ENCODE measurements around the gene MBNL3. TPM values are rescaled to one million over a fixed set of nuclear protein-coding genes. Genes with fewer than 3 reads are reported as not detected.

MBNL3 gene
- total RNA-seq, 1 experiment from 2014 or later: 195 TPM

GRCh38 chrX:132333351-132333750 is 155.5 kb downstream of the MBNL3 start:
- Mint-ChIP-seq H3K27ac (ENCODE audit: unreplicated experiment) (no peak overlapping the region), H3K27me3 (ENCODE audit: insufficient read depth, unreplicated experiment) (no peaks in the 10 kb centered on the region), H3K4me1 (ENCODE audit: low read depth, unreplicated experiment) (peaks cover 33% of the 10 kb centered on the region), H3K4me3 (ENCODE audit: unreplicated experiment) (no peak overlapping the region), H3K36me3 (ENCODE audit: insufficient read depth, unreplicated experiment) (no peaks in the 10 kb centered on the region), H3K9me3 (ENCODE audit: unreplicated experiment) (peaks cover 10% of the 10 kb centered on the region)
- ChIA-PET CTCF (no interaction called here), POLR2A (no interaction called here)
- Histone ChIP-seq H3K4me1 (peaks cover 26% of the 10 kb centered on the region), H3K36me3 (ENCODE audit: control insufficient read depth, insufficient read depth, low read length) (no peaks in the 10 kb centered on the region), H3K9me3 (no peaks in the 10 kb centered on the region), H3K27me3 (replicated peaks; ENCODE audit: control insufficient read depth, insufficient read depth, low read length) (no peaks in the 10 kb centered on the region), H3K4me3 (ENCODE audit: low read depth, low read length) (no peak overlapping the region)
- no TSS peak for BruUV-seq (replicated peaks)
- TF ChIP-seq CTCF (IDR thresholded peaks at IDR 0.05; ENCODE audit: insufficient read depth in 1 of 2, low read depth in 1 of 2, low read length in 1 of 2, severe bottlenecking in 1 of 2, unreplicated experiment in 1 of 2): no peak
- DNase-seq: no peak
- intact Hi-C loops (cut with micrococcal nuclease; ENCODE audit: unreplicated experiment): no loop called here

DNA sequence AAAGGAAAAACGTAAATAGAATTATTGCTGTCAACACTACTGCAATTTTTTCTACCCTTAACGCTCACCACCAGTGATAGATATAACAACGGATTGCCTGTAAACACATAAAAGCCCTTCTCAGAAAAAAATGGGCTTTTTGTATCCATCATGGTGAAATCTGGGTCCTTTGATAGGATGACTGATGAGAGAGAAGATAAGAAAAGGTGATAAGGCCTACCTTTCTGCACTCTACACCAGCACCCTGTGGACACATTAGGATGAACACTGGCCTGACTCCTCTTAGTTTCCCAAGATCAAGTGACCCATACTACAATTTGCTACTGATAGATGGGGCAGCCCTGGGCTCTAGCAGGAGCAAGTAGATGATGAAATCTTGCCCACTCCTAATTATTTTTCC is 157.3 kb downstream of the MBNL3 start:
- intact Hi-C loops (cut with micrococcal nuclease; ENCODE audit: unreplicated experiment): loop anchor here (1.0 to 2.0 kb wide), 6 partner anchors 37 to 105 kb away; no protein-coding TSS in a partner anchor
- H3K4me3 Mint-ChIP-seq (ENCODE audit: unreplicated experiment): no peak overlapping the region
- H3K9me3 Mint-ChIP-seq (ENCODE audit: unreplicated experiment): peaks cover 10% of the 10 kb centered on the region
- POLR2A ChIA-PET: no interaction called here
- DNase-seq: peak; percentile 52 to 58
- CTCF ChIA-PET: no interaction called here
- no TSS peak for BruUV-seq (replicated peaks)
- no peaks in the 10 kb centered on the region for H3K36me3 ChIP-seq (ENCODE audit: control insufficient read depth, insufficient read depth, low read length)
- TF ChIP-seq CTCF (IDR thresholded peaks at IDR 0.05; ENCODE audit: insufficient read depth in 1 of 2, low read depth in 1 of 2, low read length in 1 of 2, severe bottlenecking in 1 of 2, unreplicated experiment in 1 of 2): no peak
- no peak overlapping the region for H3K4me3 ChIP-seq (ENCODE audit: low read depth, low read length)
- H3K9me3 ChIP-seq: no peaks in the 10 kb centered on the region
- H3K36me3 Mint-ChIP-seq (ENCODE audit: insufficient read depth, unreplicated experiment): no peaks in the 10 kb centered on the region
- peaks cover 26% of the 10 kb centered on the region for H3K4me1 ChIP-seq
- no peak overlapping the region for H3K27ac Mint-ChIP-seq (ENCODE audit: unreplicated experiment)
- no peaks in the 10 kb centered on the region for H3K27me3 Mint-ChIP-seq (ENCODE audit: insufficient read depth, unreplicated experiment)
- H3K27me3 ChIP-seq (replicated peaks; ENCODE audit: control insufficient read depth, insufficient read depth, low read length): no peaks in the 10 kb centered on the region
- peaks cover 33% of the 10 kb centered on the region for H3K4me1 Mint-ChIP-seq (ENCODE audit: low read depth, unreplicated experiment)

GRCh38 chrX:132331000-132331399 is 157.8 kb downstream of the MBNL3 start:
- no TSS peak for BruUV-seq (replicated peaks)
- Mint-ChIP-seq H3K4me1 (ENCODE audit: low read depth, unreplicated experiment) (peaks cover 33% of the 10 kb centered on the region), H3K4me3 (ENCODE audit: unreplicated experiment) (peak overlapping the region; percentile 42), H3K9me3 (ENCODE audit: unreplicated experiment) (peaks cover 10% of the 10 kb centered on the region), H3K27me3 (ENCODE audit: insufficient read depth, unreplicated experiment) (no peaks in the 10 kb centered on the region), H3K36me3 (ENCODE audit: insufficient read depth, unreplicated experiment) (no peaks in the 10 kb centered on the region), H3K27ac (ENCODE audit: unreplicated experiment) (peak overlapping the region; percentile 51)
- ChIA-PET CTCF (no interaction called here), POLR2A (no interaction called here)
- peak; percentile 66 to 69 for DNase-seq
- Histone ChIP-seq H3K36me3 (ENCODE audit: control insufficient read depth, insufficient read depth, low read length) (no peaks in the 10 kb centered on the region), H3K4me1 (peaks cover 26% of the 10 kb centered on the region), H3K9me3 (no peaks in the 10 kb centered on the region), H3K27me3 (replicated peaks; ENCODE audit: control insufficient read depth, insufficient read depth, low read length) (no peaks in the 10 kb centered on the region), H3K4me3 (ENCODE audit: low read depth, low read length) (no peak overlapping the region)
- TF ChIP-seq CTCF (IDR thresholded peaks at IDR 0.05; ENCODE audit: insufficient read depth in 1 of 2, low read depth in 1 of 2, low read length in 1 of 2, severe bottlenecking in 1 of 2, unreplicated experiment in 1 of 2): no peak
- intact Hi-C loops (cut with micrococcal nuclease; ENCODE audit: unreplicated experiment): loop anchor here (1.0 to 2.0 kb wide), 6 partner anchors 37 to 104 kb away; no protein-coding TSS in a partner anchor

All from Caco-2 (cell line).